NCI-H1048 (cell line): ENCODE measurements around the gene AP4M1.
A peak's percentile ranks its signal among the peaks of the same experiment; 100 is the strongest.

Experiments used
- DNase-seq: peaks from one replicate; lab custom pipeline; 2025; lab: John Stamatoyannopoulos, UW

Gene AP4M1

DNA sequence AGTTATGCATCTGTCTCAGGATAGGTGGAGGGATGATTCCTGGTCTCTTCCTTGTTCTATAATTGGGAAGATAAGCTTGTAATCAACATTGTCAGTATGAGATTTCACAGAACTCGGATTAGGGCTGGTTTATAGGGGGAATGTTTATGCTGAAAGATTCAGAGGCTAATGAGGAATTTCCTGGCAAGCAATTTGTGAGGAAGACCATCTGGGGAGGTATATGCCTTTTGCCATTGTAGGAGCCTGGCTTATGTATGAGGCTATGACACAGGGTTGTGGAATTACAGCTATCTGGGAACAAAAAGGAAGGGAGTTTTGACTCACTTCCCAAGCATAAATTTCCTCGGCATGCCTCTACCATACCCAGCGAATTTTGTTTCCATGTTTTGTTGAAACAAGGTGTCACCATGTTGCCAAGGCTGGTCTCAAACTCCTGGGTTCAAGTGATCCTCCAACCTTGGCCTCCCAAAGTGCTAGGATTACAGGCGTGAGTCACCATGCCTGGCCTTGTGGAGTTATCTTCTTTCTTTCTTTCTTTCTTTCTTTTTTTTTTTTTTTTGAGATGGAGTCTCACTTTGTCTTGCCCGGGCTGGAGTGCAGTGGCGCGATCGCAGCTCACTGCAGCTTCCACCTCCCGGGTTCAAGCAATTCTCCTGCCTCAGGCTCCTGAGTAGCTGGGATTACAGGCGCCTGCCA, 14.2 kb upstream of the AP4M1 start:
- DNase-seq, result no peak

DNA sequence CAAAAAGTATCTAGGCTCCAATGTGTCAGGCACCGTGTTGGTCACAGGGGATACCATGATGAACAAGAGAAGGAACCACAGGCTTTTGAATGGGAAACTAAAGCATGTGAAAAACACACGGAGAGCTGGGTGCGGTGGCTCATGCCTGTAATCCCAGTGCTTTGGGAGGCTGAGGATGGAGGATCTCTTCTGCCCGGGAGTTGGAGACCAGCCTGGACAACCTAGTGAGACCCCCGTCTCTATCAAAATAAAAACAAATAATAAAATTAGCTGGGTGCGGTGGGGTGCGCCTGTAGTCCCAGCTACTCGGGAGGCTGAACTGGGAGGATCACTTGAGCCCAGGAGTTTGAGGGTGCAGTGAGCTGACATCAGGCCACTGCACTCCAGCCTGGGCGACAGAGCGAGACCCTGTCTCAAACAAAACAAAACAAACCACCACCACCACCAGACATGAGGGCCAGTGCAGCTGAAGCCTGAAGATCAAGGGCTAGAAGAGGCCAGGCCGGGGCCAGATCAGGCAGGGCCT, 13.3 kb upstream of the AP4M1 start:
- DNase-seq, result no peak

DNA sequence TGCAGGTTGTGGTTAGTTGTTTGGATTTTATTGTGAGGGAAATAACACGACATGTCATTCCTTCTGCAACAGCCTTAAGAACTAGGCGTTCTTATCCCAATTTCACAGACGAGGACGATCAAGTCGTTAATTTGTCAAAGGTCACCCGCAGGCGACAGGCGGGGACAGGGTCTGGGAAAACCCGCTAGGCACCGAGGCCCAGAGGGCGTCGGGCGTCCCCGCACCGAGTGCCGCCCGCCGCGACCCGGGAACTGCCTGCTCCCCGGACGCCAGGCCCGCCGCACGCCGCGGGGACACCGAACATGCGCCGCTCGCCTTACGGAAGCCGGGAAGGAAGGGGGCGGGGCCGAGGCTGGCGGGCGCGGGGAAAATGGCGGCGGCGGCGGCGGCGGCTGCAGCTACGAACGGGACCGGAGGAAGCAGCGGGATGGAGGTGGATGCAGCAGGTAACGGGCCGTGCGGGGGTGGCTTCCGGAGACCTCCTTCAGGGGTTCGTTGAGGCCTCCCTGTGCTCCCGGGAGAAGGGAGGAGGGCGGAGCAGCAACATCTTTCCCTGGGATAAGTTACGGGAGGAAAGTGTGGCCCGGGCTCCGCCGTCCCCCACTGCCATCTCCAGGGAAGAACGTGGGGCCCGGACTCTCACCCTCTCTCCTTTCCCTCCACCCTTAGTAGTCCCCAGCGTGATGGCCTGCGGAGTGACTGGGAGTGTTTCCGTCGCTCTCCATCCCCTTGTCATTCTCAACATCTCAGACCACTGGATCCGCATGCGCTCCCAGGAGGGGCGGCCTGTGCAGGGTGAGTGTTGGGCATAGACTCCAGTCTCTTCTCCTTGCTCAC, 12.6 kb upstream of the AP4M1 start, which contains the start of gene COPS6:
Gene COPS6, plus strand, starts transcription at position 349 of the 837 bp plus-strand sequence. Its CDS starts 22 bp downstream, at position 371.
- DNase-seq, result peak; percentile 35

DNA sequence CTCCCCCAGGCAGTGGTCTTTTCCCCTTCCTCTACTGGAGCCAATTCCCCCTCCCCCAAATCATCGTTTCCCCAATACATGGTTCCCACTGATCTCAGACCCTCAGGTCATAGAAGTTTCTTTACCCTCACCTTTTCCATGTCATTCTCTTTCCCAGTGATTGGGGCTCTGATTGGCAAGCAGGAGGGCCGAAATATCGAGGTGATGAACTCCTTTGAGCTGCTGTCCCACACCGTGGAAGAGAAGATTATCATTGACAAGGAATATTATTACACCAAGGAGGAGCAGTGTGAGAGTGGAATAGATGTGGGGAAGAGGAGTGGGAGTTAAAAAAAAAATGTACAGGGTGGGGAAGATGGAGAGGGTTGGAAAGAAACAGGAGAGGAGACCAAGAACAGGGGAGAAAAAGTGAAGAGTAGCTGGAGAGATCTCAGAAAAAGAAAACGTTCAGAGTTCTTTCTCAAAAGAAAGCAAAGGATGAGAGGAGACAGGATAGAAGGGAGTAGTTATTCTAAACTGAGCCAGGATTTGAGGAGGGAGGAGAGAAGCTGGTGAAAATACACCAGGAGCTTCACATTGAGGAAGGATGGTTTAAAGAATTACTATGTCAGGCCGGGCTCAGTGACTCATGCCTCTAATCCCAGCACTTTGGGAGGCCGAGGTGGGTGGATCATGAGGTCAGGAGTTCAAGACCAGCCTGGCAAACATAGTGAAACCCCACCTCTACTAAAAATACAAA, 11.8 kb upstream of the AP4M1 start:
- DNase-seq, result no peak

DNA sequence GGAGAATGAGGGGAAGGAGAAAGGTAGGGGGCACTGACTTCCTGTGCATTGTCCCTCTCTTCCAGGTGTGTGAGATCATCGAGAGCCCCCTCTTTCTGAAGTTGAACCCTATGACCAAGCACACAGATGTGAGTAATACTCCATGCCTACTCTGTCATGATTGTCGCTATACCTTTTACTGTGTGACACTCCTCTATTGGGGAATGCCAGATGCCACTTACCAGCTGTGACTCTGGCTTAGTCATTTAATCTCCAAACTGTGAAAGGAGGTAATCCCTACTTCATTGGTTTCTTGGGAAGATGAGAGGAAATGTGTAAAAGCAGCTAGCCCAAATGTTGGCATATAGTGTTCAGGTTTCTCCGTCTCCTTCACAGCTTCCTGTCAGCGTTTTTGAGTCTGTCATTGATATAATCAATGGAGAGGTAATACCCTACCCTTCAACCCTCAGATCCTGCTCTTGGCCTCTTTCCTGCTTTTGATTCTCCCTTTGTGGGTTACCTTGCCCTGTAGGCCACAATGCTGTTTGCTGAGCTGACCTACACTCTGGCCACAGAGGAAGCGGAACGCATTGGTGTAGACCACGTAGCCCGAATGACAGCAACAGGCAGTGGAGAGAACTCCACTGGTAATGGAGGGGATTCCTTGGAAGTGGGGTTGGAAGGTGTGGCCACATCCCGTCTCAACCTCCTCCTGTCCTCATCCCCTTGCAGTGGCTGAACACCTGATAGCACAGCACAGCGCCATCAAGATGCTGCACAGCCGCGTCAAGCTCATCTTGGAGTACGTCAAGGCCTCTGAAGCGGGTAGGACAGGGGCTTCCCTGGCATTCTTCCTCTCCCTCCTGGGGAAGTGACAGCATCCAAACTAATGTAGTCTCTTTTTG, 10.7 kb upstream of the AP4M1 start:
- no peak for DNase-seq

DNA sequence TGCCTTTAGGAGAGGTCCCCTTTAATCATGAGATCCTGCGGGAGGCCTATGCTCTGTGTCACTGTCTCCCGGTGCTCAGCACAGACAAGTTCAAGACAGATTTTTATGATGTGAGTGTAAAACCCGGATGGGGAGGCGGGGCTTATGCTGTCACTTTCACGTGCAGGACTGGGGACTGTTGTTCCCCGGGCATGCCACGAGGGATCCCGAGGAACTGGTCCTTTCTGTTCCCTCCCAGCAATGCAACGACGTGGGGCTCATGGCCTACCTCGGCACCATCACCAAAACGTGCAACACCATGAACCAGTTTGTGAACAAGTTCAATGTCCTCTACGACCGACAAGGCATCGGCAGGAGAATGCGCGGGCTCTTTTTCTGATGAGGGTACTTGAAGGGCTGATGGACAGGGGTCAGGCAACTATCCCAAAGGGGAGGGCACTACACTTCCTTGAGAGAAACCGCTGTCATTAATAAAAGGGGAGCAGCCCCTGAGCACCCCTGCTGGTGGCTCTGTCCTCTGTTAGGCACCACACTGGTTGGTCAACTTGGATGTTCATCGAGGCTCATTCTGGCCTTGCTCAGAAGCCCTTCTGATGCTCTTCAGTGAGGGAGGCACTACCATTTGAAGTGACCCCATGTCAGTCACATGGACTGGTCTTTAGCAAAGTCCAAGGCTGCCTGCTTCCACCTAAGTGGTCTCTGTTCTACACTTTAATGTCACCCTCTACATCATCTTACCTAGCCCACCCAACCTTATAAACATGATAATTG, 9.8 kb upstream of the AP4M1 start:
- DNase-seq, result no peak

DNA sequence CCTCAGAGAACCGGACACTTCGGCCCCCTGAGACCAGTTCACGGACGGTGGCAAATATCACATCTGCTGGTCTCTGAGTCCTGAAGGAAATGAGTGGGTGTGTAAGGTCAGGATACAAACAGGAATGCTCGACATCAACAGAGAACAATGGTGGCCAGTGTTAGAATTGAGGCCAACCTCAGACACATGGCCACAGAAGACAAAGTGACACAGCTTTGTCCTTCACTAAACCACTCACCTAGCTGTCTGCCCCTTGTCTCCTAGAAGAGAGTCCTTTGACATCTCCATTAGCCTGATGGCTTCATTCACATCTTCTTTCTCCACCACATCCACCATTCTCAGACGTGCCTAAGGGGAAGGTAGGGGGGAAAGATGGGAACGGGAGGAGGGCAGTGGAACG, 8.4 kb upstream of the AP4M1 start:
- DNase-seq, result no peak

DNA sequence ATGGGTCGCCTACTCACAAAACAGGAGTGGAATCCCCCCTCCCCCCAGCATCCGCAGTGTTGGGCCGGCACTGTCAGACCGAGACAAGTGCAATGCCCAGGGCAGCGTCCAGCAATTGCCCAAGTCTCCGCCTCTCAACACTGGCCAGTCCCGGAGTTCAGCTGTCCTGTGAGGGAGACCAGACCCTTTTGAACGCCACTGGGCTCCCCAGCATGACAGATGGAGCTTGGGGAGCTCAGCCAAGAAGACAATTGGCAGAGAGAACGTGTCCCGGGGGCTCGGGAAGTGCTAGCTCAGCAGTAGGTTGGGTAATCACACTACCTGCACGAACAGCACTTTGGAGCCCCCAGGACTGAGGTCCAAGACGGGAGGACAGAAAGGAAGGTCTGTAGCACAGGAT, 7.9 kb upstream of the AP4M1 start:
- no peak for DNase-seq

DNA sequence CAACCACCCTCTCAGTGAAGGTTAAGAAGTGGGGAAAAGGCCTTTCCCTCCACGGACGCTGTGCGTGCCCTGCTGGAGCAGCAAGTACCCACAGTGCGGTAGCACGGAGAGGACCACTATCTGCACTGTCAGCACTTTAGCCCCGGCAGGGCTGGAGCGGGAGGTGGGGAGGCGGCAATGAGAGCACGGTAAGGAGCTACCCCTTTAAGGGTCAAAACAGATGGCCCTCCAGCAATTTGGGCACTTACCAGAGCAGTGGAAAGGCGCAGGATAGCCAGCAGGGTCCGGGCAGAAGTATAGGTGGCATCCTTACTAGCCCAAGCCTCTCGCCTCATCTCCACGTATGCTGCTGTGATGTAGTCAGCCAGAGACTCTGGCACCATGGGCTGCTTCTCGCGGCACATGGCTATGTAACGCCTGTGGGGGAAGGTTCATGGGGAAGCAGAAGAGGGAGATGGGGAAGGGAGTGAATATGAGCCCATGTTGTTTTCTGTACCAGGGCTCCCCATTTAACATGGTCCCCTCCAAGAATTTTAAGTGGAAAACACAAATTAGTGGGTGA, 7.4 kb upstream of the AP4M1 start:
- DNase-seq, result no peak

DNA sequence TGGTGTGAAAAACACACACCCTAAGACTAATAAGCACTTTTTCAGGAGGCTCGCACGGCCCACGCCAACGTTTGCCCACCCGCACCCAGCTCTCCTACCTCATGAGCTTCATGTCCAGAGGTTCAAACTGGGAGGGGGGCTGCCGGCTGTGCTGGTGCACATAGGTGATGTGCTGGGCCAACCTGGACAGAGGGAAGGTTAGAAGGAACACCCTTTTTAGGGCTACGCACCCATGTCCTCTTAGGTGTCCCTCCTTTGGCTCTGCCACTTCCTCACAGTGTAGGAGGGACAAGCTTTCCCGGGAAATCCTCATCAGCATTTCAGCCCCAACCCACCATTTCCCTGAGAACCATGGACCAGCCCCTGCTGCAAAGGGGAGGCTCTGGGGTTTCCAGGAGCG, 6.2 kb upstream of the AP4M1 start:
- no peak for DNase-seq

DNA sequence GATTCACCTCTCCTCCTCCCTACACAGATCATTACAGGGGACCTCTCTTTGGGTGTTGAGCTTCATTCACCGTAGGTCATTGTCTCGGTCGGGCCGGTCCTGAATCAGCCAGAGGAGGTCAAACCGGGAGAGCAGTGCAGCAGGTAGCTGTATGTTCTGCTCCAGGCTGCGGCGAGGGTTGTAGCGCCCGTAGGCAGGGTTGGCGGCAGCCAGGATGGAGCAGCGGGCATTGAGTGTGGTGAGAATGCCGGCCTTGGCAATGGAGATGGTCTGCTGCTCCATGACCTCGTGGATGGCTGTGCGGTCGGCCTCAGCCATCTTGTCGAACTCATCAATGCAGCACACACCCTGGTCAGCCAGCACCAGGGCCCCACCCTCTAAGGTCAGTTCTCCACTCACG, 5.7 kb upstream of the AP4M1 start:
- no peak for DNase-seq

DNA sequence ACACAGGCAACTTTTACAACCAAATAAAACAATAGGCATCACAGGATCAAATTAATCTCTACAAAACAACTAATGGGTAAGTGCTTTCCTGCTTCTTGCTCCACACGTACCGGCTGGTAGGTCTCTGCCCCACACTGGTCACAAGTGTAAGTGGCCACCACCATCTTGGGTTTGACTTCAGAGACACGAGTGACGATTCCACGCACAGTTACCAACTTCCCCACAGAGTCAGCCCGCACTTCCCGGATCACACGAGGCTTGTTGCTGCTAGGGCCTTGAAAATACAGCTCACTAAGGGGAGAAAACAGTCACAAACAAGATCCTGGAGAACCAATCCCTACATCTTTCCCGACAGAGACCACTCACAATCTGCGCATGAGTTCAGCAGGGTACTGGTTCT, 2.5 kb upstream of the AP4M1 start:
- no peak for DNase-seq

DNA sequence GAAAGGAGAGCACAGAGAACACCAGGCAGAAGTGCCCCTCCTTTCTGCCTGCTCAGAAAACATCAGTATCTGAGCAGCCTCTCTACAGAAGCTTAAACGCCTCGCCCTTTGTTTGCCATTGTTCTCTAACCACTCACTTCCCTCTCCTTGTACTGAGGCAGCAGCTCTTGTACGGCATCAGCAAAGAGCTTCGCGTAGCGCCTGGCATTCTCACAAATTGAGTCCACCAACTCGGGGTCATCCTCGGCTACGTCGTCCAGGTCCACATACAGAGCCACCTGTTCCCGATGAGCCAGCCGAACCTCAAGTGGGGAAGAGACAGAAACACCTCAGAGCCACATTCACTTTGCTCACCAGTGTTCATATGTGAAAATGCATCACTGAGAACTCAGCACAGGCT, 2.0 kb upstream of the AP4M1 start:
- DNase-seq, result no peak

DNA sequence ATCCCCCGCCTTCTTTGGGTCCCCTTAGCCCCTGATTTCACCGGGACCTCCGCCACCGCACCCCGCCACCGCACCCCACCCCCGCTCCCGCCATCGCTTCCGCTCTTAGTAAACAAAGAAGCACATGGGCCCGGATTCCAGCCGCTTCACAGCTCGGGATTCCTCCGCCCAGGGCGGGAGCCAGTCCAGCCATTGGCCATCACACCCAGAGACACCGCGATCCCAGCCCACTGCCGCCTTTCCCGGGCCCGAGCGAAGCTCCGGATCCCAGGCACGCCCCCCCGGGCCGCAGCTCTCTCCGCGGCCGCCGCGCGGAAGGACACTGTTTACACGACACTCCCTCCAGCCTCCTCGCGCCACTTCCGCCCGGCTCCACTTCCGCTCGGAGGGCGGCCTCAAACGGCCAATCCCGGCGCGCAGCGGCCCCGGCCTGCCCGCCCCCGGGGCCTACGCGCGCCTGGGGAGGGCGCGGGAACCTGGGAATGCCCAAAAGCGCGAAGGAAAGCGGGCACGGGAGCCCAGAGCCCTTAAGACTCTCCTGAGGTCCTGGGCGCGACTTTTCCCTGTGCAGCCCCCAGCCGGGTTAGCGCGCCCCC, 925 bp upstream of the AP4M1 start:
- DNase-seq, result peak; percentile 90

DNA sequence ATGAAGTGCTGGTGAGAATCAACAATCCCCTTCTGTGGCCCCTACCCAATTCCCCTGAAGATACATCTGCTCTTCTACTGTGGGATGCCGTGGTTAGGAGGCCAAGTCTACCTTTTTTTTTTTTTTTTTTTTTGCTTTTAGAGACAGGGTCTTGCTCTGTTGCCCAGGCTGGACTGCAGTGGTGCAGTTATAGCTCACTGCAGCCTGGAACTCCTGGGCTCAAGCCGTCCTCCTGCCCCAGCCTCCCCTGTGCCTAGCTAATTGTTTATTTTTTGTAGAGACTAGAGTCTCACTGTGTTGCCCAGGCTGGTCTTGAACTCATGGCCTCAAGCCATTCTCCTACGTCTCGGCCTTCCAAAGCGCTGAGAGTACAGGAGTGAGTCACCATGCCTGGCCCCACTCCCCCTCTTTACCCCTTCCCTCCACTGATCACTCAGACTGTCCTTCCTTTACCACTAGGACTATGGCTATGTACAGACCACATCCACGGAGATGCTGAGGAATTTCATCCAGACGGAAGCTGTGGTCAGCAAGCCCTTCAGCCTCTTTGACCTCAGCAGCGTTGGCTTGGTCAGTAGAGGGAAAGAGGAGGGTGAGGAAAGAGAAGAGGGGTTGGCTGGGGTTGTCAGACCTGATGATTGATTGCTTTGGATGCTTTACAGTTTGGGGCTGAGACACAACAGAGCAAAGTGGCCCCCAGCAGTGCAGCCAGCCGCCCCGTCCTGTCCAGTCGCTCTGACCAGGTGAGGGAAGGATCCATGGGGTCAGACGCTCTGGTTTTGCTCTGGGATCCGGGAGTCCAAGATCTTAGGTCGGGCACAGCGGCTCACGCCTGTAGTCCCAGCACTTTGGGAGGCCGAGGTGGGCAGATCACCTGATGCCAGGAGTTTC, 1.8 kb downstream of the AP4M1 start:
- DNase-seq, result no peak

DNA sequence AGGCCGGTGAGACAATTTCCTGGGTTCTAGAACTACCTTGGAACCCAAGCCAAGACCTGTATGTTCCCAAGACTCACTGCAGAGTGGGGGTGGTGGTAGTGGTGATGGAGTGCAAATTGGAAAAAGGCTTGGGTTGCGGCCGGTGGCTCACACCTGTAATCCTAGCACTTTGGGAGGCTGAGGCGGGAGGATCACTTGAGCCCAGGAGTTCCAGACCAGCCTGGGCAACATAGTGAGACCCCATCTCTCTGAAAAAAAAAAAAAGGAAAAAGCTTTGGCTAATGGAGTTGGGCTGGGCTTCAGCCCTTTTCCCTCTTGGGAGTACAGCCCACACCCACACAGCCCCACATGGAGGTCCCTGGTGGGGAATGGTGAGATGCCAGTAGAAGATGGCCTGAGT, 4.1 kb downstream of the AP4M1 start:
- DNase-seq, result no peak

DNA sequence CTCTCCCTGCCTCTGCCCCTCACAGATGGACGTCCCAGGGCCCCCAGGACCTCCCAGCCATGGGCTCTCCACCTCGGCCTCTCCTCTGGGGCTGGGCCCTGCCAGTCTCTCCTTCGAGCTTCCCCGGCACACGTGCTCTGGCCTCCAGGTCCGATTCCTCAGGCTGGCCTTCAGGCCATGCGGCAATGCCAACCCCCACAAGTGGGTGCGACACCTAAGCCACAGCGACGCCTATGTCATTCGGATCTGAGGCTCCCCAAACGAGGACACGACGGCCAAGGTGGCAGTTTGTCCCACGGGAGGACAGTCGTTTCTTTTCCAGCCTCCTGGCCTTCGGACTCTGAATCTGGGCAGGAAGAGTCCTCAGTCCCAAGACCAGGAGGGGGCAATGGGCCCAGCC, 5.2 kb downstream of the AP4M1 start:
- DNase-seq, result no peak

DNA sequence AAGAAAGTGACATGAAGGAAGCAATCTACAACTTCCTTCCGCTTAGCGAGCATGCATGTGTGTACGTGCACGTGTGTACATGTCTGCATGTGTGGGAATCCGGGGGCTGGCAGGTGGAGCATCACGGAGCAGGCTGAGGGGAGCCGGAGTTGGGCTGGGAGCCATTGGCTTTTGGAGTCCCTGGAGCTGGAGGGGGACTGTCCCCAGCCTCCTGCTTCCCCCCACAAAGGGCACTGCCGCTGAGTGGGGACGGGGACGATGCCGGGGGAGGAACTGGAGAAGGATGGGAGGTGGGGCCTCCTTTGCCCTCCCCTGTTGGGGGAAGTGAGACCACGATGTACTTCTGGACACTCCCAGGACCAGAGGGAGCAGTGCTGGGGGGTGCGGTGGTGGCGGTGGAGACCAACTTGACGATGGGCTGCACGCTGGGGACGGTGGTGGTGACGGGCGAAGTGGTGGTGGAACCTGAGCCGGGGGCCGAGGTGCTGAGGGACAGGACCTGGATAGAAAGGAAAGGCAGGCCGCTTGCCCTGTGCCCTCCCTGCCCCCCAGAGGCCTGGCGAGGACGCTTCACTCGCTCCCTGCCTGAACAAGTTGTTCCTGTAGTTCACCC, 5.8 kb downstream of the AP4M1 start:
- no peak for DNase-seq

DNA sequence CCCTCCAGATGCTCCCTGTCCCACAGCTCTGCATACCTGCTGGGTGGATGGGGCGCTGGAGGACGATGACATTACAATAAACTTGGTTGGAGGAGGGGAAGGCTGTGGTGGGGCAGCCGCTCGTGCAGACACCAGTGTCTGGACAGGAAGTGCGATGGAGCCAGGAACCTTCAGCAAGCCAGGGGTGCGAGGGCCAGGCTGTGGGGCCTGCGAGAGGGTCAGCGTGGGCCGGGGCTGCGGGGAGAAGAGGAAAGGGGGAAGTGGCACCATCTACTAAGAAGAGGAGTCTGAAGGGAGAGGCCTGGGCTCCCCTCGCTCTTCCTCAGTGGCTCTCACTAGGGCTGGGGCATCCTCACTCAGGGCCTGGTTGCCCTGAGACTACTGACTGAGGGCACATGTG, 6.4 kb downstream of the AP4M1 start:
- DNase-seq, result no peak
